ENCODE results near the gene IFNA17.

DNA sequence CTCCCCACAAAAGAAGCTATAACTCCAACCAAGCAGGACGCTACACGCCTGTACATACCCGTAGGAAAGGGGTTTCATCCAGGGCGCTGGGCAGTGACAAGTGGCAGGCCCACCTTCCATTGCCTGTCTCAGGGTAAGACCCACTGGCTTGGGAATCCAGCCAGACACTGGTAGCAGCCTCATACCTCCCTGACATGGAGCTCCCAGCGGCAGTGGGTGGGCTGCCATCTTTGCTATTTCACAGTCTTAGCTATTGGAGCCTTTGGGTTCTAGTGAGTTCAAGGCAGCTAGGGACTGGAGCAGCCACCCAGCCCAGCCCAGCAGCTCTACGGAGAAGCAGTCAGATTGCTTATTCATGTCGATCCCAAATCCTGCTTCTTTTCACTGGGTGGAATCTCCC is 17.7 kb downstream of the IFNA17 start:
- TF ChIP-seq CTCF (IDR thresholded peaks at IDR 0.05) (no peak), POLR2A (IDR thresholded peaks at IDR 0.05) (no peak)

Measured in testis (tissue), 2 donors.